GM21390 (cell line): Measurements from ENCODE around the gene LAMA3.

ENCODE experiments used
- ATAC-seq: cut with Tn5 transposase; IDR thresholded peaks from one replicate; pipeline ENCODE4 v1.9.1; 2021; ENCODE audit not compliant: unreplicated experiment

Gene LAMA3

DNA sequence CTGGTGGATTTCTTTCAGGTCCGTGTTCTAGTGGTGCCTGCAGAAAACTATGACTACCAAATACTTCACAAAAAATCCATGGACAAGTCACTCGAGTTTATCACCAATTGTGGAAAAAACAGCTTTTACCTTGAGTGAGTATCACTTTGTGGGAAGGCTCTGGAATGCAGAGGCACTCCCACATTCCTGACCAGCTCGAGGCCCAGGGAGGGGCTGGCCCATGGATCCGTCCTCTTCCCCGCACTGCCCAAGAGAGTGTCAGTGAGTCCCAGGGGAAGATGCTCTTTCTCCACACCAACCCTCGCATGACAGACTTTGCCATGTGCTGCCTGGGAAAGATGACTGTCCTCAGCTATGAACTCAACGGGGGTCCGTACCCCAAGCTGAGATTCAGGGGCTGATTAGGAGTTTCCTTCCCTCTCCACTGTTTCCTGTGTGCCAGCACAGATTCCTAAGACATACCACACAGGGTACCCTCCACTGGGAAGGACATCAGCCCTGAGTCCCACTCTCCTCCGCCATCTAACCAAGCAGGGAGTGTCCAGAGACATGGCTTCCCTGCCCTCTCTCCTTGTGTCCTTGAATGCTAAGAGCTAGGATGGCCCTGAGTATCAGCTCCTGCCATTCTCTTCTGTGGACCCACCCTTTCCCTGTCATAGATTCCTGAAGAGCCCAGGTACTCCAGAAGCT, 155.9 kb downstream of the LAMA3 start:
- ATAC-seq: no peak

DNA sequence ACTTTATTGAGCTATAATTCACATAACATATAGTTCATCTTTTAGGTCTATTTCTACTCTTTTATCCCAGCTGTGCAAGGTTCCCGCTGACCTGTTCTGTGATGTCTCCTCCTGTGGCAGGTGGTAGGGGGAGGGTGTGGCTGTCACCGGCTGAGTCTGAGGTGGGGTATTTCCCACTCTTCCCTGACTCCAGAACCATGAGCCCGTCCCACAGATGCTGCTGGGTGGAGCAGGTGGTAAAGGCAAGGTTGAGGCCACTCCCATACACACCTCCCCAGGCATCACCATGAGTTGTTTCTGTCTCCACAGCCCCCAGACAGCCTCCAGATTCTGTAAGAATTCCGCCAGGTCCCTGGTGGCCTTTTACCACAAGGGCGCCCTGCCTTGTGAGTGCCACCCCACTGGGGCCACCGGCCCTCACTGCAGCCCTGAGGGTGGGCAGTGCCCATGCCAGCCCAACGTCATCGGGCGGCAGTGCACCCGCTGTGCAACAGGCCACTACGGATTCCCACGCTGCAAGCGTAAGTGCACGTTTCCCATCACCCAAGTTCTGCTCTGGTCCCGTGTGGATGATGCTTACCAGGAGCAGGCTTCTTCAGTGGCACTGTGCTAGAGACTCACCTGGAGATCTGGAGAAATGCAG, 156.9 kb downstream of the LAMA3 start:
- ATAC-seq: no peak

DNA sequence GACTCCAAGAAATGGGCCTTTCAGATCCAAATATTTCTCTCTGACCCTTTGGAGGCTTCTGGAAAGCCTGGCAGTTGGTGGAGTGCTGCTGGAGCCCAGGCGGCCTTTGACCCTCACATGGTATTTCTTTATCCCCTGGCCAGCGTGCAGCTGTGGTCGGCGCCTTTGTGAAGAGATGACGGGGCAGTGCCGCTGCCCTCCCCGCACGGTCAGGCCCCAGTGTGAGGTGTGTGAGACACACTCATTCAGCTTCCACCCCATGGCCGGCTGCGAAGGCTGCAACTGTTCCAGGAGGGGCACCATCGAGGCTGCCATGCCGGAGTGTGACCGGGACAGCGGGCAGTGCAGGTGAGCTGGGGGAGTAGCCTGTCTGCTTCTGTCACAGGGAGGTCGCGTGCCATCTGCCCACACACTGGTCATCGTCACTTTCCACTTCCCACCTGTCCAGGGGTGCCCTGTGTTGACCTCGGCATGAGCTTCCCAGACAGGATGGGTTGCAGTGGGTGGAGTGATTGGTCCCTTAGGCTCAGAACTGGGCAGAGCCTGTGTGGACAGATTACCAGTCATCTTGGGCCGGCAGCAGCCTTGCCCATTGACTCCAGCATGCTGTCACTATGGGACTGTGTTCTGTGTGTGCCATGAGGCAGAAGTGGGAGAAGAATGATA, 158.2 kb downstream of the LAMA3 start:
- no peak for ATAC-seq

DNA sequence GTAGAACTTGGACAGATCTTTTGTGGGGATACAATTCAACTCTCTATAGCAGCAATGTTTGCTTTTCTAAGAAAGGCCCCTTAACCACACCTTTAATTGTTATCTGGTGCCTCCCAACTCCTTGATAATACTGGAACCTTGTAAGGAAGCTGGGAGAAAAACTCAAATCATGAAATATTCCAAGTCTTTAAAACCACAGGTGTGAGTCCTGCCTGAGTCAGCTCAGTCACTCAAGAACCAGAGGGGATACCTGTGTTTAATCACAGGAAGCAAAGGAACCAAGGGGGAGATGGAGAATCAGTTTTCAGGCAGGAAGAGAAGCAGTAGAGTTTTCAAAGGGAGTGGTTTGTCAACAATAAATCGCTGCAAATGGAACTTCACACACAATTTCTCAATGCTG, 159.9 kb downstream of the LAMA3 start:
- ATAC-seq: no peak

DNA sequence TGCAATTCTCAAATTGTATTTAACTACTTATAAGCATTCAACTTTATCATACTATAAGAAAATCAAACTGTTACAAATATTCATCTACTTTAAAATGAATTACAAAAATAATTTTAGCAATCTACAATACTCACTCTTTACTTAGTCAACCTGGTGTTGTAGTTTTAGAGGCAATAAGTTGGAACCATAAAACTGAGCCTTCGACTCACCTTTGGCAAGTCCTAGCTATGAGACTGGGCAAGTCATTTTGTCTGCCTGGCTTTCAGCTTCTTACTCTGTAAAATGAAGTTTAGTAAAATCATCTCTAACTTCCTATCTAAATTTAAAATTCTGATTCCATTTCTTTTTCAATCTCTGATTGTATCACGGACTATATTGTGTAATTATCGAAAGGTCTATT, 161.0 kb downstream of the LAMA3 start:
- ATAC-seq: no peak

DNA sequence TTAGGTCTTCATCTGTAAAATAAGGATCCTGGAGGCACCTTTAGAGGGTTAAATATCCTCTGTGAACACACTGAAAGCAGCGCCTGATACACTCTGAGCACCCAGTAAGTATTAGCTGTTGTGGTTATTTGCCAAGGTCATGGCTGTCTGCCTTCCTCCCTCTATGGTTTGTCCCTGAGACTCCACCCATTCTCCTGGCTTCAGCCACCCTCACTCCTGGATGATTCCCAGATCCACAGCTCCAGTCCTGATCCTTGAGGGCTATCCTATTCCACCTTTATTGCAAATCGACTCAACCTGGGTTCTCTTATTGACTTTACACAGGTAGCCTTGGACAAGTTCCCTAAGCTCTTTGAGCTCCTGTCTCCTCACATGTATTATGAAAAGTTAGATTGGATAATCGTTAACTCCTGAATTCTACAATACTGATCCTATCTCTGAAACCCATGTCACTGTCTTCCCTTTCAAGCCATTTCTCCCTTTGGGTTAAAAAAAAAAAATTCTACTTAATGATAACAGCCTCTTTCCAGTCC, 162.3 kb downstream of the LAMA3 start:
- no peak for ATAC-seq

DNA sequence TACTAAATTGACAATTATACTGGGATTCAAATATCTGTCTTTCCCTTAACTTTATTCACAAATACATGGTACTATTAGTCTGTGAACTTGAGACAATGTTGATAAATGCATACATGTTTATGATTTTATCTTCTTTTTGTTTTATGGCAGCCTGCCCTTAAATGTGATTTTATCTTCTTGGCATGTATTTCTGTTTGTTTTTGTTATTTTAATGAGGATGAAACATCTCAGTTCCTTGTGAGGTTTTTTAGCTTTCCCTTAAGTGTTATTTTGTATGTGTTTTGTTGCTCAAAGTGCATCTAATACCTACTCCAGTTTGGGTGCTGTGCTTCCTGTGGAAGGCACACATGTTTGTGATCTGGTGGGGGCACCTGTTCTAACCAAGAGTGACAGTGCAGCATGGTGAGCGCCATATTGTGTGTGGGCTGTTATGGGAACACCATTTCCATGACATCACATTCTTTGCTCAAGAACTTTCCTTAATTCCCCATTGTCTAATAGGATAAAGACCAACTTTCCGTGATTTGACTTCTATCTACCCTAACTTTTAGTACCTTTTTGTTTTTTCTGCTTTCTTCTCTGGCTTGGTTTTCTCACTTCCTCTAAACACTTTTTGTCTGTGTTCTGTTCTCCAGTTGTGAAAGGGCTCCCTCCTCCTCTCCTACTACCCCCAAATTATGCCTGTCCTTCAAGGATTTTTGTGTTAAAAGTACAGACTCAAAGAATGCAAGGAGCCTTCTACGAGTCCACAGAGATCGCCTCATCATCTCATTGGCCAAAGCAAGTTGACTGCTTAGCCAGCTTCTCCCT, 163.2 kb downstream of the LAMA3 start:
- ATAC-seq: no peak

DNA sequence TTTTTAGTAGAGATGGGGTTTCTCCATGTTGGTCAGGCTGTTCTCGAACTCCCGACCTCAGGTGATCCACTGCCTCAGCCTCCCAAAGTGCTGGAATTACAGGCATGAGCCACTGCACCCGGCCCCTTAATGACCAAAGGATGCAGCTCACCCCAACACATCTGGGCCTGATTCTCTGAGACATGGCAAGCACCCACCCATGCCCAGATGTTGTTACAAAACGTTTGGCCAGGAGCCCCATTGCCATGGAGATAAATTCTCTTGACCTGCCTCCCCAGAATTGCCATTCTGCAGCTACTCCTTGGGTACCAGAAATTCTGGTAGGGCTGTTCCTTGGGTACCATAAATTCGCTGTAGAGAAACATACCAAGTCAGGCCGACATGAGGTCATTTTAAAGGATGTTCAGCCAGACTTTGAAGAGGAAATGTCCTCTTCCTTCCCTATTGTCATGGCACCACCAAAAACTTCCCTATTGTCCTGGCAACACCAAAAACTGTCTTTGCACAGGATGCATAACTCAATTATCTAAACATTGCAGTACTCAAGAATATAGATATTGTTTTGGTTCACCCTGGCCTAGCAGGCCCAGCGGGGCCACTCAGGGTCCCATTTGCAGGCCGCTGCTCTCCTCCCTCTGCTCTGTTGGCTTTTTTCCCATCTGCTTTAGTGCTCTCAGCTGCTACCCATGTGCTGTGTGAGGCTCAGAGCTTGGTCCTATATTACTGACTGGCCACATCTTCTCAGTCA, 164.4 kb downstream of the LAMA3 start:
- ATAC-seq: no peak

DNA sequence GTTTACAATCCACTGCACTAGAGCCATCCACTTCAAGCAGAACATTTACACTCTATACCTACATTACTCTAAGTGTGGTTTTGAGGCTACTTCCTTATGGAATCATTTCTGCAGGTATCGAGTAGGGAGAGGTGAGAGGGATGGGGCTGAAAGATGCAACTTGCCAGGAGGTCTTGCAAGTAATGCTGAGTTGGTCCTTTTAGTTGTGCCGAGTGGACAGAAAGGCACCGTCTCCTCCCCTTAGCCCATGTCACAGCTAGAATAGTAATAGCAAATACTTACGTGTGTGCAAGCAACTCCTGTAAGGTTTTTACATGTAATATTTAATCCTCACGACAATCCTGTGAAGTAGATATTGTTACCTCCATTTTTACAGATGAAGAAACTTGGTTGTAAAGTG, 166.5 kb downstream of the LAMA3 start:
- no peak for ATAC-seq

DNA sequence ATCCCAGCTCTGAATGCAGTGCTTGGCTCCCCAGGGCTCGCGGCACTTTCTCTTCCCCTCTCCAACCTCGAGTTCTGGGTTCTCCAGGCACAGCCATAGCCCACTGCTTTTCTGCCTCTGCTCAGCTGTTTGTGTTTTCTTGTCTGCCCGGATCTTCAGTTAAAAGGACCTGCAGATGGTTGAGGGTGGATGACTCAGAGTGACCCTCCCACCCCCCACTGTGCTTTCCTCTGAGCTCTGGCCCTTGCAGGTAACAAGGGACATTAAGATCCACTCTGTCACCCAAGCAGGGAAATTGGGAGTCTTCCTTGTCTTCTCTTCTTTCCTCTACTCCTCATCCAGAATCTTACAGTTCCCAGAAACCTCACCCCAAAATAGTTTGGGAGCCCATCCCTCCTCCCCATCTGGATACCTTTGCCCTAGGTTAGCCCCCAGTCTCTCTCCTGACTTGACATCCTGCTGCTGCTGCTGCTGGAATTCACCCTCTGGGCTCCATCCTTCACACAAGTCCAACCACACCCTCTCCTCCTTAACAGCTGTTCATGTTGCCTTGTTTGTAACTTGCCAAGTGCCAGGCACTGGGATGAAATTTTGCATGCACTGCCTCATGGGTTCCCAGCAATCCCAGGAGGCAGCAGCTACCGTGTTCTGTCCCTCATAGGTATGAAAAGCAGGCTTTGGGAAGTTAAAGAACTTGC, 167.4 kb downstream of the LAMA3 start:
- ATAC-seq: no peak

DNA sequence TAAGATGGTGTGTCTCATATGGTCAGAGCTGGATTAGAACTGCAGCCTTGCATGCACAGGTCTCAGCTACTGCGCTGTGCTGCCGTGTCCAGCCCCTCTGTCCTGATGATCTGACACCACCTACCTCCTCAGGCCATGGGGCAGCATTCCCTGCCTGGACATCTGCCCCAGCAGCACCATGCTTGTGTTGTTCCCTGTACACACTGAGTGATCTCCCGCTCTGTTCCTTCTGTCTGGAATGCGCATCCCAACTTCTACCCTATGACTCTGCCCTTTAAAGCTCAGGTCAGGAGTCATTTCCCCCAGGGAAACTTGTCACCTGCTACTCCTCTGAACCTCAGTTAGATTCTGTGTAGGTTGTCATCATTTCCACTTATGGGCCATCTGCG, 167.9 kb downstream of the LAMA3 start:
- ATAC-seq: no peak

DNA sequence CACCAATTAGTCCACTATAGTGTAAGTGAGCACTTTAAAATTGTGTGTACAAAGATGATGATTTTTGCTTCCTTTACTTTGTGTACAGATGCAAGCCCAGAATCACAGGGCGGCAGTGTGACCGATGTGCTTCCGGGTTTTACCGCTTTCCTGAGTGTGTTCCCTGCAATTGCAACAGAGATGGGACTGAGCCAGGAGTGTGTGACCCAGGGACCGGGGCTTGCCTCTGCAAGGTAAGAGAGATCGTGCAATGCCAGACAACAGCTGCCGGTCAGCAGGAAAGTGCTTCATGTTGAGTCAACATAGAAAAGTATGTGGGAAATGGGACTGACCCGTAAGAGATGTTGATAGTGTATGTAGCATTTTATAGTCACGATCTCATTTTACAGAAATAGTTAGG, 168.5 kb downstream of the LAMA3 start:
- ATAC-seq: no peak

DNA sequence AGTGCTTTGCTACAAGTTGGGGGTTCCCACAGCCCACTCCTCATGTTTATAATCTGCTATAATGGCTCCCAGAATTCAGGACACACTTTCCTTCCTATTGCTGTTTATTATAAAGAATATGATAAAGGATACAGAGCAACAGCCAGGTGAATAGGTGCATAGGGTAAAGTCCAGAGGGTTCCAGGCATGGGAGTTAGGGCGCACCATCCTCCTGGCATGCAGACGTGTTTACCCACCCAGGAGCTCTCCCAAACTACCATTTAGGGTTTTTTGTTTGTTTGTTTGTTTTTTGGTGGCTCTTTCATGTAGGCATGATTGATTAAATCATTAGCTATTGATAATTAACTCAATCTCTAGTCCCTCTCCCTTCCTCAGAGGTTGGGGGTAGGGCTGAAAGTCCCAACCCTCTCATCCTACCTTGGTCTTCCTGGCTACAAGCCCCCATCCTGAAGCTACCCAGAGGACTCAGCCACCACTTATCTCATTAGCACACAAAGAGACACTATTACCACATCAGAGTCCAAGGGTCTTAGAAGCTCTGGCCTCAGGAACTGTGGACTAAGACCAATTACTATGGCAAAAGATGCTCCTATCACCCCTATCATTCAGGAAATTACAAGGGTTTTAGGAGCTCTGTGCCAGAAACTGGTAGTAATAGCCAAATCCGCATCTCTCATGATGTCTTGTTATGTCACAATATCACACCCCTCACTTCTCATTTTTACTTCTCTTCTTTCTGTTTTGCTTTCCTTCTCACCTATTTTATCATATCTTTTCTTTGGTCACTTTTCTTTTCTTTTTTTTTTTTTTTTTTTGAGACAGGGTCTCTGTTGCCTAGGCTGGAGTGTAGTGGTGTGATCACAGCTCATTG, 170.4 kb downstream of the LAMA3 start:
- no peak for ATAC-seq

DNA sequence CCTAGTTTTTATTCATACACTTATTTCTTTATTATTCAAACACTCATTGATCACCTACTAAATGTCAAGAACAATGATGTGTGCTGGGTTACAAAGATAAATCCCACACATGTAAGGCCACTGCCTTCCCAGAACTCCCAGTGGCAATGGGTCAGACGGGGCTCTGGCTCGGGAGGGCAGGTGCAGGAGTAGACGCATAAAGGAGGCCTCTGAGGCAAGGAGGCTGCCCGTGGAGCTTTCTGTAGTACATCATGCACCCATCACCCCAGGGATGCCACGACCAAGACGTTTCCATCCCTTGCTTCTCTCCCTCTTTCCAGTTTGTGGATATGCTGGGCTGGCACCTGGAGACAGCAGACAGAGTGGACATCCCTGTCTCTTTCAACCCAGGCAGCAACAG, 172.1 kb downstream of the LAMA3 start:
- no peak for ATAC-seq

DNA sequence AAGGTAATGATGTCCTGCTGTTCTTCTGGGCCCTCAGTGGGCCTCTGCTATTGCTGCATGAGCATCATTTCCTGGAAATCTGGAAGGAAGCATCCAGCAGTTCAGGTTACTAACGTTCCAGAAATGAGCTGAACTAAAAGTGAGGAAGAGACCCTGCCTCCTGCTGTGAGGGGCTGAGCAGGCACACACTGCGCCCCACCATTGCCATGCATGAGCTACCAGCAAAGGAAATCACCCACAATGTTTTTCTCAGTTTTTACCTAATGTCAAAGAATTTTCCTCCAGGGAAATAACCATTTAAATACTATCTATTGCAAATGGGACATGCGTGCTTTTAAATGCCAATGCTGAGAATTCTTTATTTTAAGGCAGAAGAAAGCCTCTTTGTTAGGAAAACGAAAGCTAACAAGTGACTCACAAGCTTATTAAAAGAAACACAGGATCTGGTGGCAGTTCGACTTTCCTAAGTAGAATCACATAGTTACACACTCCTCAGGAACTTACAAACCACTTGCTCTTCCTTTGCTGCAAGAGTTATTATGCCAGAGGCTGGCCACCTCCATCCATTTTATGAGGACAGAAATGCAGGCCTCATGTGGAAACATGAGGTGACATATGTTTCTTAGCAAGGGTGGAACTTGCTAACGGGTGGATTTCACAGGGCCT, 172.7 kb downstream of the LAMA3 start:
- no peak for ATAC-seq

DNA sequence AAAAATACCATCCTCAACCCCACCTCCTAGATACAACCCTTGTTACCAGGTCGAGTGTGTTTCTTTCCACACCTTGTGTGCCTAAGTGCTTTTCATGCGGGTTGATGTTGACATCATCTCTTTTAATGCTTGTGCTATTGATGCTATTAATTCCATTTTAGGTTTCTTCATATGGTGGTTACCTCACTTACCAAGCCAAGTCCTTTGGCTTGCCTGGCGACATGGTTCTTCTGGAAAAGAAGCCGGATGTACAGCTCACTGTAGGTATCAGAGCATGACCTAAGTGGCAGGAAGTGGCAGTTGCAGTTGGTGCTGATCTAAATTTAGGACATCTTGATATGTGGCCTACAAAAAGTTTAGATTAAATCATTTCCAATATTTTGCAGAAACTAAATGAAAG, 175.4 kb downstream of the LAMA3 start:
- ATAC-seq: no peak

DNA sequence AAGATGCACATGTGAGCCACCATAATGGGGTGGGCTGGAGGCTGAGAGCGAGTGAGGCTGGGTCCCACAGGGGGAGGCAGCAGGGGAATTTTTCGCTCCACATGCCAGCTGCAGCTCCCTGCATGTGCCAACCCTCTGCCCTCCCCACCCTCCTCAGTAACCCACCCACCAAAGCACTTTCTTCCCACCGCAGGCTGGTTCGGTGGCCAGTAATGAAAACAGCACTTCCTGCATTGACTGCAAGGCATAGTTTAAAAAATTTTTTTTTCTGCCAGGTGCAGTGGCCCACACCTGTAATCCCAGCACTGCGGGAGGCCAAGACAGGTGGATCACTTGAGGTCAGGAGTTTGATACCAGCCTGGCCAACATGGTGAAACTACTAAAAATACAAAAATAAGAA, 177.8 kb downstream of the LAMA3 start:
- no peak for ATAC-seq

DNA sequence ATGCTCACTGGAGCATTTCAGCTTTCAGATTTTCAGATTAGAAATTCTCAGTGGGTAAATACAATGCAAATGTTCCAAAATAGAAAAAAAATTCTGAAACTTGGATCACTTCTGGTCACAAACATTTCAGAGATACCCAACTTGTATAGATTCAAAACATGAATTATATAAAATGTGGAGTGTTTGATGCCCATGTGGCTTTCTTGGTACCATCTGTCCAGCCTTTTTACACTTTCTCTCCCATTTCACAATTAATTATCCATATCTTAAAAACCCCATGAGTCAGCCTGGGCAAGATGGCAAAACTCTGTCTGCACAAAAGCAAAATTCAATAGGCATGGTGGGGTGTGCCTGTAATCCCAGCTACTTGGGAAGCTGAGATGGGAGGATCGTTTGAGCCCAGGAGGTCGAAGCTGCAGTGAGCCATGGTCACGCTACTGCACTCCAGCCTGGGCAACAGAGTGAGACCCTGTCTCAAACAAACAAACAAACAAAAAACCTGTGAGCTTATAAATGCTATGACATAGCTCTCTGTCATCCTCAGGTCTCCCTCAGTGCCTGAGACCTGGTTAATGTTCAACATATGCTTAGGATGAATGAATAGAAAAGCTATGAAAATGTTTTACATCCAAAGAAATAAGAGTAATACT, 179.0 kb downstream of the LAMA3 start:
- ATAC-seq: no peak
